ENCODE results near the gene LAYN.

LAYN gene

DNA sequence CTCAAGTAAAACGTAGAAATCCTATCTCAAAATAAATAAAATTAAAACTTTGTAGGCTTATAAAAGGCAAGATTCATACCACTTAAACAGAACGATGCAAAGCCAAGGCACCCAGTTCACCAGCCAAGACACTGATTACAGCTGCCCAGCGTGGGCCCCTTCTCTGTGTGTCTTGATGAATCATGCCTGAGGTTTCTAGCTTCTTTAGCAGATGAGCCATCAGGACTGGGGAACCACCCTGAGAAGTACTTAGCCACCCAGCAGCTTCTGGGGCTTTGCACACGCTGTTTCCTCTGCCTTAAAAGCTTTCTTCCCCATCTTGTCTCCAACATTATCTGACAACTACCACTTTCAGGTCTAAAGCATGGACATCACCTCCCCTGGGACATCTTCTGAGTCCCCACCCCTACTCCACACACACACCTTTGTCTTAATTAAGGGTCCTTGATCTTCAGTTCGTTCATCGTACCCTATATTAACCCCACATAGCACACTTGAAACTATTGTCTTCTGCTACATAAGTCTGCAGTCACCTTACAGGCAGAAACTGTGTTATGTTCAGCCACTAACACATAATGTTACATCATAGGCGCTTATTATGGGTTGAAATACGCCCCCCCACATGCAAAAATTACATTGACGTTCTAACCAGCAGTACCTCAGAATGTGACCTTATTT is 8.7 kb upstream of the LAYN start:
- no peak for DNase-seq

DNA sequence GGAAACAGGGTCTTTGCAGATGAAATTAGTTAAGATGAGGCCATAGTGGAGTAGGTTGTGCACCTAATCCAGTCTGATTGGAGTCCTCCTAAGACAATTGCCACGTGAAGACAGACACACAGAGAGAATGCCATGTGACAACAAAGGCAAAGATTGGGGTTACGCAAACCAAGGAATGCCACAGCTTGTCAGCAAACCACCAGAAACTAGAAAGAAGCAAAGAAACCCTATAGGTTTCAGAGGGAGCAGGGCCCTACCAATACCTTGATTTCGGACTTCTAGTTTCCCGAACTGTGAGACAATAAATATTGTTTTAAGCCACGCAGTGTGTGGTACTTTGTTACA is 8.2 kb upstream of the LAYN start:
- no peak for DNase-seq

DNA sequence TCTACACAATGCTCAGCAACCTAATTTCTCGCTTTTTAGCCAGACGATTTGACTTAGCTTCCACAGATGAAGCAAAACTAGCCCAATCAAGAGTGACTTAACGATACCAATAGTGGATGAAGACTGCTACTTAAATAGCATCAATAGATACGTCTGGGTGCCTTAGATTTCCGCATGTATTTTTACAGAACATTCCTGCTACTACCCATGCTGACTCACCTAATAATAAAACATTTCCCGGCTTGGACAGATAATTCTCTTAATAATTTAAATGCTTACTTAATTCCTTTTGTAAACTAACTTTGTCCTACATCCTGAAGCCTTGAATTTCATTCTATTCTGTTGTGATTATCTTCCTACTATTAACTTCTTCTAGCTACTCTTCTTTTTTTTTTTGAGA is 5.2 kb upstream of the LAYN start:
- no peak for DNase-seq

DNA sequence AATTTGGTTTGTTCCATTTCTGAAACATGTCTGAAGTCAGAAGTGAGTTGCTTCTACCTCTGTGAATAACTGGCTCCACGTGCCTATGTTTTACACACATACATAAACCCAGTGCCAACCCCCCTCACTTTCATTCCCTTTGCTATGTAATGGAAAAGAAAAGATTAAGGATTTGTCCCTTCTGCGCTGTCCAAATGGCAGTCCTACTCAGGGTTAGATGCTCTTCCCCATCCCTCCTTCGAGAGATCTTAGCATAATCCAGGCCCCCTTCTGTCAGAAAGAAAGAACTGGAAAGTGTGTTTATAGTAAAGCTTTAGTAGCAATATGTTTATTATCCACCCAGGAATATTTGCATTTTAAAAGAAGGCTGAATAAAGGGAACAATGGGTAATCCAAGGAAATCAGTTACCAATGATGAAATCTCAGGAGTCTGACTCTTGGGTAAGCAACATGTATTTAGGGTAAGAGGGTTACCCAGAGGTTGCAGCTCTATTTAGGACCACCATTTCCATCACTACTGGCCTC is 3.1 kb upstream of the LAYN start:
- no peak for DNase-seq

DNA sequence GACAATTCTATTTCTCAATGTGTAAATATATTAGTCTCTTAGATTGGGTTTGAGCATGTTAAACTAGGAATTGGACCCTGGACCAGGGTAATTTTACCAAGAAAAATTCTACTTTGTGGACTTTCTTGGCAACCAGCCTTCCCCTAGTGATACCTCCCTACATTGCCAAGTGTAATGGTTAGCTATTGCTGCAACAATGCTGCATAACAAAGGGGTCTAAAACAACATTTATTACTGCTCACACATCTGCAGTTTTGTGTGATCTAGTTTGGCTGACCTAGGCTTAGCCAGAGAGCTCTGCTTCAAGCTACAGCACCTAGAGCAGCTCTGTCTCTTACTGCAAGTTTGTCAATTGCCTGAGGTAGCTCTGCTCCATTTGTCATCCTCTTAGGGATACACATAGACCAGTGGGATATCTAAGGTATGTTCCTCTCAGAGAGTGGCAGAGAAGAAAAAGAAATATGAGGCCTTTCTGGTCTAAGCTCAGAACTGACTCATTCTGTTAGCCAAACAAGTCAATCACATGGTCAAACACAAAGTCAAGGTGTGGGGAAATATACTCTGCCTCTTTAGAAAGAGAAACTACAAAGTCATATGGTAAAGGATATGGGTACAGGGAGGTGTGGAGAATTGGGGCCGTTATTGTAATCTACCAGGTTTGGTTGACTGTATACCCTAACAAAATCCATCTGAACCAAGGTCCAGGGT is 2.0 kb upstream of the LAYN start:
- DNase-seq: no peak

DNA sequence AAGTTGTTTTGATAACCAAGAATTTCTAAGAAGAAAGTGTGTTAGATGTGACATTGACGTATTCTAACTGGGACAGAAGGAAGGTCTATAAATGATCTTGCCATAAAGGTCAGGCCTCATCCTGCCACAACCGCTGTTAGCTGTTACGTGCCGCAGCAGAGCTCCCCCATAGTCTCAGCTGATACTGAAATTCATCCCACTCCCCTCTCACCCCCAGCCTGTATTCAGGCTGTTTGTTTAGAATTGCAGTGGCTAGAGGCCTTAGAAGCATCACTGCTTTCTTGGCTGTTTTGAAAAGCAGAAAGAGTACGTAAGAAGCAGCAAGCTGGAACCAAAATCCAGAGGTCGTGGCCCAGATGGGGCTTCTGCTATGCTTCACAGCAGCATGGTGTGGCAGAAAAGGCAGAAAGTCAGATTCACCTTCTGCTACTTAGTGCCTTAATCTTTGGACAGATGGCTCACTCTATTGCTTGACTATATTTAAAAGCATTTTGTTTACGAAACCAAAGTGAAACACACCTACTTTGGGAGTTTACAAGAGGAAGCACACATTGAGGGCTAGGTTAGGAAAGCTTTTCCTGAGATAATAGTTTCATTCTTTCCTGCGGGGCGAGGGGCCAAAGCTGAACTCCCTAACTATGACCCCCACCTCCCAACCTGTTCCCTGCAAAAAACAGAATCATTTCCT is 950 bp upstream of the LAYN start:
- no peak for DNase-seq

DNA sequence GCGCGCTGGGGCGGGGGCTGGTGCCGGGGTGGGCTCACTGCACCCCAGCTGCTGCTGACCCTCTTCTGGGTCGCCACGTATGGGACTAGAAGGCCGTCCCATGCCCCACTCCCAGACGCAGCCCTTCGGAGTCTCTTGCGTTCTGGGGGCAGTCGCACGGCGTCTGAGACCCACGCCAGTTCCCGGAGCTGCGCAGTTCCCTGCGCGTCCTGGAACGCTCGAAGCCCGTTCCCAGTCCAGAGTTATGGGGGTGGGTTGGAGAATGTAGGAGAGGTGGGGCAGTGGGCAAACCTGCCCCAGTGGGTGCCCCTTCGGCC is 375 bp downstream of the LAYN start:
- DNase-seq: no peak

DNA sequence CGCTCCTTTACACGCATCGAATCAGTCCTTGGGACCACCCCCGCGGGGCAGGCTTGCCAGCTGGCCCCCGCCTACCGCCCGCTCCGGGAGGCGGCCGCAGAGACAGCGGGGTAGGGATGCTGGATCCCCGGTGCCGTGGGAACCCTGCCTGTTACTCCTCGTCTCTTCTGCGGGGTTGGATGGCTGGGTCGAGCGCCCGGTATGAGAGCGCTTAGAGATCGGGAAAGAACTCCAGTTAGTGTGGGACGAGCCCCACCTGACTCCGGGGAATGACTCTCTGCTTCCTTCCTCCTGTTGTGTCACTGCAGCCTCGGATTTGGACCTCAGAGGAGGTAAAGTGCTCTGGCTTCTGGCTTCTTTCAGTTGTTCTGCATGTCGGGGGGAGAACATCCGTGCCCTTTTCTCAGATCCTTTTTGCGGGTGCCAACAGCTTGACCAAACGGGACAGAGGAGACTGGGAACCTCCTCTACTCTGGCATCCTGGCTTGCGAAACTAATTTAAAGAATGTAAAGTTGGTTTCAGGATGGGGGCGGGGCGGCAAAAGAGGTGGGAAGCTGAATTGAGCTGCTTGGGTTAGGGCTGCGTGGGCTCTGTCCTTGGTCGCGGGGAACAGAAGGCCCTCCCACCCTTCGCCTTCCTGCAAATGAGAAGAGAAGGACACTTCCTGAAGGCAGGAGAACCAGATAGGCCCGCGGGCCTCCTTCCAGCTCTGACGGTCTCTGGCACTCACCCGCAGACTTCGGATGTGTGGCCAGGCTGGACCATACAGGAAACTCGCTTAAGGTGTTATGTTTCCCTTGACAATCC is 938 bp downstream of the LAYN start:
- no peak for DNase-seq

DNA sequence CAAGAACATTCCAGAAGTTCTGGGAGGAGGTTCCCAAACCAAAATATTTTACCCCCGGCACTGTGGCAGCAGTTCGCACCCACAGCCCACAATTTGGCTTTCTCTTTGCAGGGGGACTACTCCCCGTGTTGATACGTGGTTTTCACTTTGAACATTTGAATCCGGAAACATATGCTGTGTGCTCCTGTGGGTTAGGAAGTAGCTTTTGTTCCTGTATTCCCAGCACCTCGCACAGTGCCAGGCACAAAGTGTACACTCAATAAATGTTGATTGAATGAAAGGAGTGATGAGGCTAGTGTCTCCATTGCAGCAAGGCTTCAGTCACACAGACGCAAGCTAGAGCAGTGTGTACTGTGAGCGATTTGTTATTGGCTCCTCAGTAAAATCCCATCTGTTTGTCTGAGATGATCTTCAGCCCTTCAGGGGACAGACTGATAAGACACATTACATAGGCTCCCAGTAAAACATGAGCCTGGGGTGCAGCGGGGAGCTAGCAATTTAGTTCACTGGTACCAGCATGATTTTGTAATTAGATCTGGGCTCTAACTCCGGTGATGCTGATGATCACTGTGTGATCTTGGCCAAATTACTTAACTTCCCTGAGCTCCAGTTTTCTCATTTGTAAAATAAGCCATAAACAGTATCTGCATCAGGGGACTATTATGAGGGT is 2.2 kb downstream of the LAYN start:
- no peak for DNase-seq

DNA sequence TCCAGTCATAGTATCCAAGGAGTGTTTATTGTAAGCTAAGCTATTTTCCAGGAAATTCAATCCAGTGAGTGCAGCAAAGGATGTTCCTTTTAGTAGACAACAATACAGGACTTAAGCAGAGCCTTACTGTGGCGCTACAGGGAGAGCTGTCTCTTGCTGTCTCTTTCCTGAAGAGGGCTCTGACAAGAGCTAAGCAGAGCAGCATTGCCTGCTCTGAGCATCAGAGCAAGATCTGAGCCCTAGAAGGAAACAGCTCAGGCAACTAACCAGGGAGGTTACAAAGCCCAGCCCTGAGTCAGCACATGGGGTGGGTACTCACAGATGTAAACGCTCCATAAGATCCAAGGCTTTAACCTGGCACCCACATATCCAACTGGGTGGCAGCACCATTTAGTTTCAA is 8.0 kb downstream of the LAYN start:
- DNase-seq: no peak

DNA sequence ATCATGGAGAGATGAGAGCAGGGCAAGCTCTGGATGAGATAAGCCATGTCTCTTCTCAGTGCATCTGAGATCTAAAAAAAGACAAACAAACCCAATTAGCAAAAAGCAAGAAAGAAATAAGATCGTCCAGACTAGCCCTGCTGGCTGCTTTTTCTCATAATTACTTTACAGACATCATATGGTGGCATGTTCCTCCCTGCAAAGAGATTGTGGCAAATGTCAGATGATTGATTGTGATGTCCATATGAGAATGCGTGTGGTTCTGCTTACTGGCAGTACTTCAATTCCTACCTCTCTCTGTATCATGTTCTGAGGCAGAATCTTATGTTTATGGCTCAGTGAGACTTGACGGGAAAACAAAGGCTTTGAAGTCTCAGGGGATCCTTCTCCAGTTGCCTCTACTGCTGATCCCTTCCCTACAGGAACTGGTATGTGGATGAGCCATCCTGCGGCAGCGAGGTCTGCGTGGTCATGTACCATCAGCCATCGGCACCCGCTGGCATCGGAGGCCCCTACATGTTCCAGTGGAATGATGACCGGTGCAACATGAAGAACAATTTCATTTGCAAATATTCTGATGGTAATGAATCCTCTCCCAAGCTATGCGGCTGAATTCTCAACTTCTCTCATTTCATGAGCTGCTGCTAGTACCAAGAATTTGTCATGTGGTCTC is 8.8 kb downstream of the LAYN start:
- DNase-seq: no peak

DNA sequence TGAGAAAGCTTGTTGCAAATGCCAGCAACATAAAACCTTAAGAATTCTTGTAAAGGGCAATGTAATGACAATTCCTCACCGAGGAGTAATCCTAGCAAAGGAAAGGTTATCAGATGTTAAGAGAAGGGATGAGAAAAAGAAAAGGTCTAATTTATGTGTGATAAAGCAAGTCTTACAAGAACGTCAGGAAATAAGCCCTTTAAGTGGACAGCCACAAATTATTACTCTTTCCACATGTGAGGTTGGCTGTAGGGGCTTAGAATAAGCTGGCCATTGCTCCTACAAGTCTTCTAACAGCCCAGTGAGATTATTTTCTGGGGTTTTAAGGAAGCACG is 9.3 kb downstream of the LAYN start:
- DNase-seq: no peak

DNA sequence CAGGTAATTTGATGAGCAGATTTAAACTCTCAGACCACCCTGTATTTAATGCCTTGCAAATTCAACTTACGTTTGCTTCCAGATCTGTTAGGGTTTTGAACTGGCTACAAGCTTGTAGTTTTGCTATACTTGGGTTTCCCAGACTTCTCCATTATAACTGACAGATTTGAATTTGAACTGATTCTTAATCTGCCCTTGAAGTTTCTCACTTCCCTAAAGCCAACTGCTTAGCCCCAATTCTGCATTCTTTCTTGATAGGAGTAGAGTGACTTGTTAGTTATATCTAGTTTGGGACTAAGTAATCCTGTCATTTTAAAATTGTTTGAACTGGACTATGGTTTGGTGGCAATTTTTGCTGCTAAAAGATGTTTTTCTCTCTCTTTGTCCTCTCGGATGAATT is 9.7 kb downstream of the LAYN start:
- DNase-seq: no peak

DNA sequence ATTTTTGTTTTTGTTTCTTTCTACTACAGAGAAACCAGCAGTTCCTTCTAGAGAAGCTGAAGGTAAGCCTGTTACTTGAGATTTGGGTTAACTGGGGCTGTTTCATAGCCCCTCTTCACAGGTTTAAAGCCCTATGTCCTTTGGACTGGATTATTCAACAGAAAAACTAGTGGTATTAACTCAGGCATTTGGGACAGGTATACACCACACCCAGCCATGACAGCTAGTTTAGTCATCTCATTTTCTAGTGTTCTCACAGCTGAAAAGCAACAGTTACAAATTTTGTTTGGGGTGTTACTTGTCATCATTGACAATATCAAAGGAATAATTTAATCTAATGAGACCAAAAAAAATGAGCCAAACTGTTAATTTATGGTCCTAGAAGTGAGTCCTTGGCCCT is 14.0 kb downstream of the LAYN start:
- DNase-seq: no peak

DNA sequence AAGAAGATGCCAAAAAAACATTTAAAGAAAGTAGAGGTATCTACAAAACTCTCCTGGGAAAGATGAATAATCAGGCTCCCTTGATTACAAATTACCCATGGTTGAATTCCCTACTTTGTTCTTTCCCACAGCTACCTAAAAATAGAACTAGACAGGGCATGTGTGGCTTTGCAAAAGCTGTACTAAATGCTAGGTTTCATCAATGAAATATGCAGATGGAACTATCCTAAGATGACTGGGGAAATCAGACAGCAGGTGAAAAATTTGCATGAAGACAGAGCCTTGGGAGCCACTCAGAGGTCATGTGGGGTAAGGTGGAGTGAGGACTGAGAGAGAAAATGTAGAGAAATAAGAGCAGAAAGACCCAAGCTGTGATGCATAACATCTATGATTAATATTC is 14.7 kb downstream of the LAYN start:
- no peak for DNase-seq

DNA sequence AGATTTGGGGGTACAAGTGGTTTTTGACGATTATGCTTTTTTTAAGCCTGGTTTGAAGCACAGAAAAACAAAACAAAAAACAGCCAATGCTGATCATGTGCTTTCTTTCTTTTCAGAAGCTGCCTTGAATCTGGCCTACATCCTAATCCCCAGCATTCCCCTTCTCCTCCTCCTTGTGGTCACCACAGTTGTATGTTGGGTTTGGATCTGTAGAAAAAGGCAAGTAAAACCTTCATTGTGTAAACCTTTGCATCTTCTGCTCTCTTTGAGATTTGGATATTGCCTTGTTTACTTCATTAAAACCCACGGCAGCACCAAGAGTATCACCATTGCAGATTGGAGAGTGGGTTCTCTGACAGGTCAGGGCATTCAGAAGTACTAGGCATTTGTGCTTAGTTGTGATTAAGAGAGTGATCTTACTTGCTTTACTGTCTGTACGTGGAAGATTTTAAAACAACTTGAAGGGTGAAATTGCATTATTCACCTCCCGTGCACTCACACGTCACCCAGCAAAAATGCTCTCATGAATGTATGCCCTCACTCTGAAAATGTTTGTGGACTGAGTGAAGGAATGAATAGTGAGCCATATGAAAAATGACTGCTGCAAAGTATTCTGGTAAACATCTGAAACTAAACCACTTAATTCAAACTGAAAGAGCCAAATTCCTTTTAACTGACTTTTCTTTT is 17.0 kb downstream of the LAYN start:
- DNase-seq: no peak

DNA sequence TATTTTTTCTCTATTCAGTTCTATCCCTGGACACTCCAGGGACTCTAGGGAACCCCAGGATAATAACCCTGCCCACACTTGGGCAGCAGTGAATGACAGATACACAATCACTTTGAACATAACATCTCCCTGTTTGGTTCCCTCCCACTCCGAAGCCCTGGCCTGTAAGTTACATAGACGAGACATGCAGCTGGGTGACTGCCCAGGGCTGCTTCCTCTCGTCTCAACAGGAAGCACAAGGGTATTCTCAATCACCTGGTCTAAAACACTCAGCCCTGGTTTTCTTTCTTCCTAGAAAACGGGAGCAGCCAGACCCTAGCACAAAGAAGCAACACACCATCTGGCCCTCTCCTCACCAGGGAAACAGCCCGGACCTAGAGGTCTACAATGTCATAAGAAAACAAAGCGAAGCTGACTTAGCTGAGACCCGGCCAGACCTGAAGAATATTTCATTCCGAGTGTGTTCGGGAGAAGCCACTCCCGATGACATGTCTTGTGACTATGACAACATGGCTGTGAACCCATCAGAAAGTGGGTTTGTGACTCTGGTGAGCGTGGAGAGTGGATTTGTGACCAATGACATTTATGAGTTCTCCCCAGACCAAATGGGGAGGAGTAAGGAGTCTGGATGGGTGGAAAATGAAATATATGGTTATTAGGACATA is 19.4 kb downstream of the LAYN start:
- DNase-seq: no peak

DNA sequence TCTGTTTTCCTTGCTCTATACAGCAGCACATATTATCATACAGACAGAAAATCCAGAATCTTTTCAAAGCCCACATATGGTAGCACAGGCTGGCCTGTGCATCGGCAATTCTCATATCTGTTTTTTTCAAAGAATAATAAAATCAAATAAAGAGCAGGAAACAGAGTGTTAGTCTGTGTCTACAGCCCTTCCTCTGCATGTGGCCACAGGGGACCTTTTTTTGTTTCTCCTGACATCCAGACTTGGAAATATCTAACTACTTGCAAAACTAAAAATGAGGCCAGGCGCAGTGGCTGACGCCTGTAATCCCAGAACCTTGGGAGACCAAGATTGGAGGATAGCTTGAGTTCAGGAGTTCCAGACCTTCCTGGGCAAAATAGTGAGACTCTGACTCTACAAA is 20.3 kb downstream of the LAYN start:
- DNase-seq: no peak

DNA sequence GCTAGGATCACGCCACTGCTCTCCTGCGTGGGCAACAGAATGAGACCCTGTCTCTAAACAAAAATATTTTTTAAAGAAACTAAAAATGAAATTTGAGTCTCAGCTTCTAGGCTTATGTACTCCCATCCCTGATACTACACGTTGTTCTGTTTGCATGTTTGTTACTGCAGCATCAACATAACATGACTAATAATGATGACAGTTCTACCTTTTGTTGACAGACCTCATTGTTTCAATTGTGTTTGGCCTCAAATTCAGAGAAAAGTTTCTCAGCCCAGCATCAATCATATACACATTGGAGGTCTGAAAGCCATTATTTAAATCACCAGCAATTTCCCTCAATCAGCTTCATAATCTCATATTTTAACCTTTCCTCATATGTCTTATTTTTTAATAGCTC is 20.8 kb downstream of the LAYN start:
- no peak for DNase-seq

DNA sequence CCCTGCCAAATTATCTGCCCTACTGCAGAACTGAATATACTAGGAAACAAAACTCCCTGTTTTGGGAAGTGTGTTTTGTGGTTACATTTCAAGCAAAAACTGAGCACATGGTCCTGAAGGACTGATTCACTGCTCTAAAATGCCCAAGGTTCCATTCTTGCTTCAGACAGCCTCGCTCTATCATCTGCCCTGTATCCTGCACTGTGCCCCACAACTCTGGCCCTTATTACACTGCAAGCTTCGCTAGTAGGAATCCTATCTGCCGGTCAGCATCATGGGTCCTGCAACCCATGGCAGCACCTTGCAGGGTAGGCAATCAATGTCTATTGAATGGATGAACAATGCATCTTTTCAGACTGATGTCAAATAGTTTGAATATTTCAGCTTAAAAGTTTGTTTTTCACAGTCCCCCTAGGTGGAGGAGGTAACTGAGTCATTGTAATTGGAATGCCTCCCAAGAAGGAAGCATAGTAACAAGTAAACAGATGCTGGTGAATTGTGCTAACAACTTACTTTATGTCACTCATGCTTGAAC is 21.3 kb downstream of the LAYN start:
- no peak for DNase-seq

Data from hematopoietic multipotent progenitor cell treated with erythropoietin and hydrocortisone succinate and interleukin-3 and kit ligand, for 8 days (in vitro differentiated cells).